ENCODE data around the gene ATAD3B.
A peak's percentile ranks its signal among the peaks of the same experiment; 100 is the strongest.

ATAD3B gene

DNA sequence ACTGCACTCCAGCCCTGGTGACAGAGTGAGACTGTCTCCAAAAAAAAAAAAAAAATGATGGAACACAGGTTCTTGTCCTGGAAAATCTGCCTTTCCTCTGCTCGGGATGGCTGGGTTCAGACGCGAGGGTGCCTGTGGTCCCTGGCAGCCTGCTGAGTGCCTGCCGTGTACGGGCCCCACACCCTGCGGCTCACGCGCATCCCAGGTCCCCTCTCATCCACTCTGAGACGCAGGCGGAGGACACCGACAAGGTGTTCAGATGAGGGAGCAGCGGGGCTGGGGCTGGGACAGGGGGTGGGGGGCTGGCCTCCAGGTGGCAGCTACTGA lies 46.2 kb upstream of the ATAD3B start:
- H3K27me3 ChIP-seq (ENCODE audit: insufficient read depth, low read length, poor library complexity): no peaks in the 10 kb centered on the region
- peak overlapping the region; percentile 39 for H3K56ac ChIP-seq (ENCODE audit: low read length)
- H3K23ac ChIP-seq (ENCODE audit: low read length): no peak overlapping the region
- H4K5ac ChIP-seq (ENCODE audit: low read length): no peak overlapping the region
- no peak overlapping the region for H4K8ac ChIP-seq (ENCODE audit: low read depth, low read length)
- H3K4me3 ChIP-seq (ENCODE audit: low read length): no peak overlapping the region
- H3K36me3 ChIP-seq (ENCODE audit: control insufficient read depth, insufficient read depth, low read length): no peaks in the 10 kb centered on the region
- H2AK5ac ChIP-seq (ENCODE audit: low read length): no peak overlapping the region
- no peak overlapping the region for H3K9ac ChIP-seq (ENCODE audit: low read length)
- H2BK120ac ChIP-seq (ENCODE audit: low read depth, low read length): no peak overlapping the region
- no peaks in the 10 kb centered on the region for H3K79me1 ChIP-seq (ENCODE audit: low read length)
- DNase-seq: no peak
- H3K79me2 ChIP-seq (ENCODE audit: control insufficient read depth, insufficient read depth, low read length): no peaks in the 10 kb centered on the region
- H3K27ac ChIP-seq (ENCODE audit: low read depth, low read length): no peak overlapping the region
- H2BK15ac ChIP-seq (replicated peaks; ENCODE audit: low read depth): no peak overlapping the region
- WGBS (ENCODE audit: extremely low coverage, insufficient coverage, low lambda C conversion rate): no CpG with 5 or more reads among the region's 12 CpGs
- H3K18ac ChIP-seq (ENCODE audit: low read length): no peak overlapping the region
- peaks cover 5% of the 10 kb centered on the region for H3K4me1 ChIP-seq (ENCODE audit: control insufficient read depth, low read depth, low read length)
- H2BK5ac ChIP-seq (ENCODE audit: low read length): no peak overlapping the region
- H3K4me2 ChIP-seq (ENCODE audit: low read length): no peak overlapping the region
- no peak overlapping the region for H3K4ac ChIP-seq (ENCODE audit: low read depth, low read length)

DNA sequence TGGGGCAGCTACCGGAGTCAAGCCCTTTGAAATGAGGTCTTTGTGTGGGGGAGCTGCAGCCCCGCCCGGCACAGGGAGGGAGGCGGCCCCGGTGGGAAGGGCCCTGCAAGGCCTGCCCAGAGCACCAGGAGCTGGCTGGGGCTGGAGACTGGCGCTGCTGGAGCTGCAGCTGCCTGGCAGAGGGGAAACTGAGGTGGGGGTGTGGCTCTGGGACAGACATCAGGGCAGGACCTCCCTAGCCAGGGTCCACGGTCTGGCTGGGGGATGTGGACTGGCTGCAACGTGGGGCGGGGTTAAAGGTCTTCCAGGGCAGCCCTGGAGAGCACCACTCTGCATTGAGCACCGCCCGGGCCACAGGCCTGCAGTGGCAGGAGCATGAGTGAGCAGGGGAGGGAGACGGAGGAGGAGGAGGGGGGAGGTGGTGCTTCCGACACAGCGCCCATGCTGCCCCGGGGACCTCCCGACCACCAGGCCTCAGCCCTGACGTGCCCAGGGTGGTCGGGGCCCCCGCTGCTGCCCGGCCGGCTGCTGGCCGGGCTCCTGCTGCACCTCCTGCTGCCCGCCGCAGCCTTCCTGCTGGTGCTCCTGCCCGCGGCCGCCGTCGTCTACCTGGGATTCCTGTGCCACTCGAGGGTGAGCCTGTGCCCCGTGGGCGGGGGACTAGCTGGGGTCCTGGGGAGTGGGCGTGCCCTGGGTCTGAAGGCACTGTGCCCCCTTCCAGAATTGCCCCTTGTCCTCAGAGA lies 45.6 kb upstream of the ATAD3B start:
- Histone ChIP-seq H2BK15ac (replicated peaks; ENCODE audit: low read depth) (no peak overlapping the region), H4K8ac (ENCODE audit: low read depth, low read length) (no peak overlapping the region), H3K4me2 (ENCODE audit: low read length) (peak overlapping the region; percentile 5), H3K79me1 (ENCODE audit: low read length) (no peaks in the 10 kb centered on the region), H3K9ac (ENCODE audit: low read length) (peak overlapping the region; percentile 49), H3K23ac (ENCODE audit: low read length) (no peak overlapping the region), H2BK120ac (ENCODE audit: low read depth, low read length) (no peak overlapping the region), H3K36me3 (ENCODE audit: control insufficient read depth, insufficient read depth, low read length) (no peaks in the 10 kb centered on the region), H3K4me1 (ENCODE audit: control insufficient read depth, low read depth, low read length) (peaks cover 5% of the 10 kb centered on the region), H3K79me2 (ENCODE audit: control insufficient read depth, insufficient read depth, low read length) (no peaks in the 10 kb centered on the region), H3K27me3 (ENCODE audit: insufficient read depth, low read length, poor library complexity) (no peaks in the 10 kb centered on the region), H3K4ac (ENCODE audit: low read depth, low read length) (peak overlapping the region; percentile 84), H2BK5ac (ENCODE audit: low read length) (peak overlapping the region; percentile 72), H2AK5ac (ENCODE audit: low read length) (peak overlapping the region; percentile 89), H3K4me3 (ENCODE audit: low read length) (no peak overlapping the region), H3K18ac (ENCODE audit: low read length) (peak overlapping the region; percentile 89), H4K5ac (ENCODE audit: low read length) (no peak overlapping the region), H3K27ac (ENCODE audit: low read depth, low read length) (no peak overlapping the region), H3K56ac (ENCODE audit: low read length) (peak overlapping the region; percentile 63)
- DNase-seq: peak; percentile 69
- no CpG with 5 or more reads among the region's 33 CpGs for WGBS (ENCODE audit: extremely low coverage, insufficient coverage, low lambda C conversion rate)

DNA sequence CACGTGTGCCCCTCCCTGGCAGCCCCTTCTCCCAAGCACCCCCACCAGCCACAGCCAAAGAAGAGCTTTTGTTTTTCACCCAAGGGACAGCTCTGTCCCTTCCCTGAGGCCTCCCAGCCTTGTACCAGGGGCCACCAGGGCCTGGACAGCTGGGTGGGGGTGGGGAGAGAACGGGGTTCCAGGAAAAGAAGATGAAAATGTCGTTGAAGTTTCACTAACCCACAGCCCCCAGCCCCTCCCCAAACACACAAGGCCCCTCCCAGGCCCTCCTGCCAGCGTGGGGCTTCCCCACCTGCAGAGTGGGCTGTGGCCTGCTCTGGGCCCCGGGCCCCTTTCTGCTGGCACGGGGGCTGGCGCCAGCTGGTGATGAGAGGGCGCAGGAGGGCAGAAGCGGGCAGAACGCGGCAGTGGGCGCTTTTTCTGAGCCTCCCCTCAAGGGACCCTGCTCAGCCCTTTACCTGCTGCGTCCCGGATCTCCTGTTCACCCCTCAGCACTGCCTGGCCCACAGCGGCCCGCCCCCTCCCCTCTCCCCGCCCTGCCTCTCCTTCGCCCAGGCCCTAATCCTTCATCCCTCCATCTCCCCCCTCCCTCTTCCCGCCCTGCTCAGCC lies 45.0 kb upstream of the ATAD3B start:
- WGBS (ENCODE audit: extremely low coverage, insufficient coverage, low lambda C conversion rate): no CpG with 5 or more reads among the region's 19 CpGs

GRCh38 chr1:1427106-1427819 lies 44.3 kb upstream of the ATAD3B start:
- H3K4me2 ChIP-seq (ENCODE audit: low read length): no peak overlapping the region
- peak overlapping the region; percentile 90 for H3K18ac ChIP-seq (ENCODE audit: low read length)
- peak overlapping the region; percentile 54 for H3K9ac ChIP-seq (ENCODE audit: low read length)
- no peaks in the 10 kb centered on the region for H3K36me3 ChIP-seq (ENCODE audit: control insufficient read depth, insufficient read depth, low read length)
- peak; percentile 22 for DNase-seq
- peak overlapping the region; percentile 47 for H2BK15ac ChIP-seq (replicated peaks; ENCODE audit: low read depth)
- H3K79me1 ChIP-seq (ENCODE audit: low read length): no peaks in the 10 kb centered on the region
- peak overlapping the region; percentile 76 for H3K4ac ChIP-seq (ENCODE audit: low read depth, low read length)
- no peak overlapping the region for H2AK5ac ChIP-seq (ENCODE audit: low read length)
- peak overlapping the region; percentile 96 for H4K8ac ChIP-seq (ENCODE audit: low read depth, low read length)
- no peak overlapping the region for H4K5ac ChIP-seq (ENCODE audit: low read length)
- peaks cover 11% of the 10 kb centered on the region for H3K4me1 ChIP-seq (ENCODE audit: control insufficient read depth, low read depth, low read length)
- H3K27ac ChIP-seq (ENCODE audit: low read depth, low read length): no peak overlapping the region
- H3K23ac ChIP-seq (ENCODE audit: low read length): no peak overlapping the region
- H2BK120ac ChIP-seq (ENCODE audit: low read depth, low read length): peak overlapping the region; percentile 39
- peak overlapping the region; percentile 11 for H3K4me3 ChIP-seq (ENCODE audit: low read length)
- no peaks in the 10 kb centered on the region for H3K79me2 ChIP-seq (ENCODE audit: control insufficient read depth, insufficient read depth, low read length)
- H2BK5ac ChIP-seq (ENCODE audit: low read length): no peak overlapping the region
- H3K56ac ChIP-seq (ENCODE audit: low read length): peak overlapping the region; percentile 85
- no peaks in the 10 kb centered on the region for H3K27me3 ChIP-seq (ENCODE audit: insufficient read depth, low read length, poor library complexity)
- WGBS (ENCODE audit: extremely low coverage, insufficient coverage, low lambda C conversion rate): 100% methylated on average over 2 of the region's 66 CpGs

More for the DNA sequence above, 45.0 kb upstream of the ATAD3B start:
- no peak overlapping the region for H4K8ac ChIP-seq (ENCODE audit: low read depth, low read length)
- H2BK120ac ChIP-seq (ENCODE audit: low read depth, low read length): no peak overlapping the region
- H2BK15ac ChIP-seq (replicated peaks; ENCODE audit: low read depth): no peak overlapping the region
- no peak overlapping the region for H2AK5ac ChIP-seq (ENCODE audit: low read length)
- H3K4me3 ChIP-seq (ENCODE audit: low read length): no peak overlapping the region
- H3K56ac ChIP-seq (ENCODE audit: low read length): peak overlapping the region; percentile 63
- peak overlapping the region; percentile 89 for H3K18ac ChIP-seq (ENCODE audit: low read length)
- H3K36me3 ChIP-seq (ENCODE audit: control insufficient read depth, insufficient read depth, low read length): no peaks in the 10 kb centered on the region
- H3K27ac ChIP-seq (ENCODE audit: low read depth, low read length): no peak overlapping the region
- peaks cover 8% of the 10 kb centered on the region for H3K4me1 ChIP-seq (ENCODE audit: control insufficient read depth, low read depth, low read length)
- no peak overlapping the region for H2BK5ac ChIP-seq (ENCODE audit: low read length)
- no peaks in the 10 kb centered on the region for H3K79me2 ChIP-seq (ENCODE audit: control insufficient read depth, insufficient read depth, low read length)
- peak overlapping the region; percentile 84 for H3K4ac ChIP-seq (ENCODE audit: low read depth, low read length)
- no peaks in the 10 kb centered on the region for H3K79me1 ChIP-seq (ENCODE audit: low read length)
- H3K4me2 ChIP-seq (ENCODE audit: low read length): no peak overlapping the region
- H3K23ac ChIP-seq (ENCODE audit: low read length): no peak overlapping the region
- no peak overlapping the region for H4K5ac ChIP-seq (ENCODE audit: low read length)
- H3K9ac ChIP-seq (ENCODE audit: low read length): peak overlapping the region; percentile 49
- H3K27me3 ChIP-seq (ENCODE audit: insufficient read depth, low read length, poor library complexity): no peaks in the 10 kb centered on the region
- peak; percentile 72 for DNase-seq

- Histone ChIP-seq H3K18ac (ENCODE audit: low read length) (peak overlapping the region; percentile 90), H3K4me3 (ENCODE audit: low read length) (peak overlapping the region; percentile 11), H3K36me3 (ENCODE audit: control insufficient read depth, insufficient read depth, low read length) (no peaks in the 10 kb centered on the region), H3K56ac (ENCODE audit: low read length) (peak overlapping the region; percentile 85), H2BK120ac (ENCODE audit: low read depth, low read length) (peak overlapping the region; percentile 39), H3K23ac (ENCODE audit: low read length) (no peak overlapping the region), H3K79me2 (ENCODE audit: control insufficient read depth, insufficient read depth, low read length) (no peaks in the 10 kb centered on the region), H4K8ac (ENCODE audit: low read depth, low read length) (peak overlapping the region; percentile 96), H3K9ac (ENCODE audit: low read length) (peak overlapping the region; percentile 54), H3K4me2 (ENCODE audit: low read length) (no peak overlapping the region), H4K5ac (ENCODE audit: low read length) (no peak overlapping the region), H3K27ac (ENCODE audit: low read depth, low read length) (no peak overlapping the region), H2BK5ac (ENCODE audit: low read length) (no peak overlapping the region), H3K4ac (ENCODE audit: low read depth, low read length) (peak overlapping the region; percentile 76), H3K79me1 (ENCODE audit: low read length) (no peaks in the 10 kb centered on the region), H2BK15ac (replicated peaks; ENCODE audit: low read depth) (peak overlapping the region; percentile 47), H2AK5ac (ENCODE audit: low read length) (no peak overlapping the region), H3K4me1 (ENCODE audit: control insufficient read depth, low read depth, low read length) (peaks cover 11% of the 10 kb centered on the region), H3K27me3 (ENCODE audit: insufficient read depth, low read length, poor library complexity) (no peaks in the 10 kb centered on the region)
- peak; percentile 33 for DNase-seq
- no CpG with 5 or more reads among the region's 22 CpGs for WGBS (ENCODE audit: extremely low coverage, insufficient coverage, low lambda C conversion rate)
These were observed 43.8 kb upstream of the ATAD3B start for GRCh38 chr1:1427820-1428148.

Measured in mesendoderm (in vitro differentiated cells).